ENCODE results near the gene TREH.

DNA sequence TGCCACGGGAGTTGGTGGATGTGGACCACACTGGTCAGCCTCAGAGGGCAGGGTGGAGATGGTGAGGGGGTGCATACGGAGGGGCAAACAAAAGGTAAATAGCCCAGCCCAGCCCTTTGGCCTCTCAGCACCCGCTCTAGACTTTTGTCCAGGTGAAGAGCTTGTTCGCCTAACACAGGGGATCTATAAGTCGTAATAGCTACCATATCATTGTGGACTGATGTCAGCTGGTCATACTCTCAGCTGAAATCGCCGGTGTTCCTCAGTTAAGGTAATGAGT is 27.0 kb upstream of the TREH start:
- TF ChIP-seq, protein P1, sequence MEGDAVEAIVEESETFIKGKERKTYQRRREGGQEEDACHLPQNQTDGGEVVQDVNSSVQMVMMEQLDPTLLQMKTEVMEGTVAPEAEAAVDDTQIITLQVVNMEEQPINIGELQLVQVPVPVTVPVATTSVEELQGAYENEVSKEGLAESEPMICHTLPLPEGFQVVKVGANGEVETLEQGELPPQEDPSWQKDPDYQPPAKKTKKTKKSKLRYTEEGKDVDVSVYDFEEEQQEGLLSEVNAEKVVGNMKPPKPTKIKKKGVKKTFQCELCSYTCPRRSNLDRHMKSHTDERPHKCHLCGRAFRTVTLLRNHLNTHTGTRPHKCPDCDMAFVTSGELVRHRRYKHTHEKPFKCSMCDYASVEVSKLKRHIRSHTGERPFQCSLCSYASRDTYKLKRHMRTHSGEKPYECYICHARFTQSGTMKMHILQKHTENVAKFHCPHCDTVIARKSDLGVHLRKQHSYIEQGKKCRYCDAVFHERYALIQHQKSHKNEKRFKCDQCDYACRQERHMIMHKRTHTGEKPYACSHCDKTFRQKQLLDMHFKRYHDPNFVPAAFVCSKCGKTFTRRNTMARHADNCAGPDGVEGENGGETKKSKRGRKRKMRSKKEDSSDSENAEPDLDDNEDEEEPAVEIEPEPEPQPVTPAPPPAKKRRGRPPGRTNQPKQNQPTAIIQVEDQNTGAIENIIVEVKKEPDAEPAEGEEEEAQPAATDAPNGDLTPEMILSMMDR (IDR thresholded peaks at IDR 0.05) = no peak
- TF ChIP-seq POLR2AphosphoS5 (IDR thresholded peaks at IDR 0.05) (no peak), POLR2A (IDR thresholded peaks at IDR 0.05; ENCODE audit: low read depth) (no peak)

All from esophagus muscularis mucosa (tissue), 3 donors.